Measurements from ENCODE around the gene WIPF2. TPM values are rescaled to one million over a fixed set of nuclear protein-coding genes. Genes with fewer than 3 reads are reported as not detected.

The WIPF2 gene
- total and polyA plus RNA-seq, 2 donors (not counting 1 experiment from before 2014, with no cell fraction given) = 7.7 to 48.4 TPM

- Histone ChIP-seq H3K27ac (ENCODE audit: low read length in 2 of 2) (no peak within 1 kb of the TSS), H3K27me3 (replicated peaks in 1 of 4; ENCODE audit: control extremely low read depth in 1 of 4, control insufficient read depth in 3 of 4, insufficient read depth in 4 of 4, low read length in 3 of 4) (no peaks in the 10 kb centered on the region), H3K4me2 (replicated peaks; ENCODE audit: low read depth, low read length, poor library complexity, severe bottlenecking) (peak within 1 kb of the TSS; percentile 77), H3K4me3 (ENCODE audit: control extremely low read depth in 1 of 5, extremely low read depth in 1 of 5, insufficient read depth in 1 of 5, low read depth in 2 of 5, low read length in 4 of 5) (peak within 1 kb of the TSS; percentile 13 to 45 (median 44)), H3K9me3 (ENCODE audit: control extremely low read depth in 1 of 3, control insufficient read depth in 2 of 3, insufficient read depth in 1 of 3, low read length in 2 of 3) (no peaks in the 10 kb centered on the region), H3K36me3 (replicated peaks in 1 of 2; ENCODE audit: control extremely low read depth in 1 of 2, control insufficient read depth in 1 of 2, extremely low read depth in 1 of 2, insufficient read depth in 2 of 2, low read length in 1 of 2) (no peaks in the 10 kb centered on the region), H3K79me2 (ENCODE audit: control insufficient read depth, insufficient read depth, low read length) (peaks cover 4% of the 10 kb centered on the region), H2AFZ (ENCODE audit: insufficient read depth, low read depth, low read length, poor library complexity, severe bottlenecking) (peak within 1 kb of the TSS; percentile 61), H3K4me1 (ENCODE audit: control insufficient read depth in 2 of 2, insufficient read depth in 2 of 2, low read length in 2 of 2) (peaks cover 45 to 48% of the 10 kb centered on the region in 2 donors), H3K9ac (ENCODE audit: low read length) (peak within 1 kb of the TSS; percentile 41), H4K20me1 (ENCODE audit: control insufficient read depth, insufficient read depth, low read length, poor library complexity, severe bottlenecking) (no peaks in the 10 kb centered on the region)
- intact Hi-C loops (cut with micrococcal nuclease) = loop anchor here (1.0 kb wide), 1 partner anchor 9 kb away; no protein-coding TSS in a partner anchor
- Mint-ChIP-seq H3K27ac (no peak within 1 kb of the TSS), H3K27me3 (no peaks in the 10 kb centered on the region), H3K4me1 (peaks cover 13% of the 10 kb centered on the region), H3K9me3 (ENCODE audit: insufficient read depth) (no peaks in the 10 kb centered on the region), H3K4me3 (no peak within 1 kb of the TSS)
- ChIA-PET CTCF (interaction anchor here (0.7 to 30.5 kb wide), 17 partner anchors 8 to 306 kb away, joined by 3 to 871 read pairs (median 5); partner anchors contain the start of genes GJD3 and TOP2A), POLR2A (interaction anchor here (0.6 to 1.5 kb wide), 6 partner anchors 8 to 113 kb away, joined by 3 to 8 read pairs (median 5); no protein-coding TSS in a partner anchor)
- DNase-seq (peak; percentile 61), ATAC-seq (ENCODE audit: low read depth) (peak; percentile 69)
- 6% methylated on average over 7 of the region's 20 CpGs for WGBS (ENCODE audit: insufficient coverage)
- no peak for TF ChIP-seq EZH2 (IDR thresholded peaks at IDR 0.05; ENCODE audit: borderline replicate concordance, insufficient read depth, low read depth, low read length, poor library complexity, severe bottlenecking)
- TF ChIP-seq CTCF (IDR thresholded peaks at IDR 0.05) = no peak
Observed at GRCh38 chr17:40309031-40309948, 90.2 kb downstream of the WIPF2 start, which contains the start of gene RARA. TSS of gene RARA (plus strand) at chr17:40309180. CDS start at chr17:40331219, 22,039 bp downstream.
